ENCODE results near the gene LAMTOR1.

The LAMTOR1 gene

DNA sequence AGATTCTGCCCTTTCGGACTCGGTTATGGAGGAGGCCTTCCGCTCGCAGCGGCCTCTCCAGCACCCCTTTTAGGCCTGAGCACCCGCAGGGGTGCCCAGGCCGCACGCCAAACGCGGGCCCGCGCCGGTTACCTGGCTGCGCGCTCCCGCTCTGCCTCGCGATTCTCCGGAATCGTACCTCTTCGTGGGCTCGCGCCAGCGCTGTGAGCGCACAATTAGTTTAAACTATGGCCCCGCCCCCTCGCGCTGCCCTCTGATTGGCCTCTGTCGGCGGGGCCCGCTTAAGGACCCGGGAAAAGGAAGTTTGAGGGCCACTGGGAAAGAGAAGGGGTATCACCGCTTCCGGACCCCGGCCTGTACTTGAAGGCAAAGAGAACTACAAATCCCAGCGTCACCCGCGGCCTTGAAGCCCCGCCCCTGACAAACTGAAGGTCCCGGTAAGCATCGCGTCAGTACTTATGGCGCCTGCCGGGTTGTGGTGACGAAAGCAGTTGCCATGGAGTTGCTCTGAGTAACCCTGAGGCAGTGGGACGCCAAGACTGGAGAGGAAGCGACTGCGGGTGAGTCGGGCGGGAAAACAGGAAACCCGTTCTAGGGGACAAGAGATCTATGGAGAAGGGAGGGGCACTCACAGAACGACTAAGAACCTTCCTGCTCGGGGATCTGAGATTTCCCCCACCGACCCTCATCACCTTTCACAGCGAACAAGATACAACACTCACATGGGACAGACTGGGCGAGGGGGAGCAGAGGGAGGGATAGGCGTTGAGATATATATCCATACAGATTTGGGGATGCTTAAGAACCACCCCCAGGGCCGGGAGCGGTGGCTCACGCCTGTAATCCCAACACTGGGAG, 22.5 kb downstream of the LAMTOR1 start, which contains the start of the genes LRRC51 and NUMA1:
Gene LRRC51 (plus strand): TSS at position 525 of the 858 bp plus-strand sequence. CDS start 8,234 bp downstream, outside the sequence.
Gene NUMA1 (minus strand): TSS at position 217 of the 858 bp plus-strand sequence. CDS start 44,599 bp downstream, outside the sequence.
- DNase-seq = peak; percentile 97 to 99

DNA sequence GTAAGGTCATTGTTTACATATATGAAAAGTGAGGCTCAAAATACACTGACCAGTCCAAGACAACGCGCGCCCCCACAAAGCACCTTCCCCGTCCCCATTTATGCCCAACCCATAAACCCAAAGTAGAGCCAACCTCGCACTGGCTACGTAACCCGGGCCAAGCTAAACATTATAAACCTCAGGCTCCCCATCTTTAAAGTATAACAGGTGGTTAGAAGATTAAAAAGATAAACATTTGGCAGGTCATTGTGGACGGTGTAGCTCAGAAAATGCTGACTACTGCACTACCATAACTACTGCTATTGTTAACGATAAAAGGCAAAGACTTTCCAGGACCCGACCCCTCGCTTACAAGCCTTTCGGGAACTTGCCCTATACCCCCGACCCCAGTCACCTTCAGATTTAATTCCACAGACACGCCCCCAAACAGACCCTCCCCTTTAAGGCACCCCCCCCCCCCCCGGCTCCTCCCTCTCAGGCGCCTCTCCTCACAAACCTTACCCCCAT, 23.2 kb downstream of the LAMTOR1 start:
- no peak for DNase-seq

DNA sequence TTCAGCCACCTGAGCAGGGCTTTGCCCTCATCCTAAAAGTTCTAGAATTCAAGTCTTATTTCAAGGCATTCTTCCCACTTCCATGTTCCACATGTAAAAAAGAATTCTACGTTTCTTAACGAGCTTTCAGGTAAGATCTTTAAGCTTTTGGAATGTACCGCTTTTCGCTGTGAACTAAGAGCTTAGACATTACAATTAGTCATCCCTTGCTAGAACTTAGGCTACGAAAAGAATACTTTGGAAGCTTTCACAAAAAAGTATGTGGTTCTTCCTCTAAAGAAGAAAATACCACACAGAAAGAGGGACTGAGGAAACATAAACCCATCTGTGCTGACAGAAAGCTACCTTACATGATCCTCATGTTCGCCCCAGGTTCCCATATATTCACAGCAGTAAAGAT, 24.6 kb downstream of the LAMTOR1 start:
- DNase-seq = no peak

DNA sequence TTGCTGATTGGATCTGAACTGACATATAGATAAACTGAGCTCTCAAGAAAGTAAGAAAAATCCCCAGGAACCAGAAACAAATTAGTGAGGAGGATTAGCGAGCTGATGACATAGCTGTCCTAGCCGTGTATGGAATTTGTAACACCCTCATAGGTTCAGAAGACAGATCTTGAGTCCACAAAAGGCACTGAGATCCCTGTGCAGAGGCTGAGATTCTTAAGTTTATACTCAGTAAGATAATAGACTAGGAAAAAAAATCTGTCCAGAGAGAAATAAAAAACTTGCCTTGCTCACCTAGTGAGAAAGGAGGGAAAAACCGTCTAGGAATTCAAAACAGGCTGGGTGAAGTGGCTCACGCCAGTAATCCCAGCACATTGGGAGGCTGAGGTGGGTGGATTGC, 27.3 kb downstream of the LAMTOR1 start:
- DNase-seq = no peak

DNA sequence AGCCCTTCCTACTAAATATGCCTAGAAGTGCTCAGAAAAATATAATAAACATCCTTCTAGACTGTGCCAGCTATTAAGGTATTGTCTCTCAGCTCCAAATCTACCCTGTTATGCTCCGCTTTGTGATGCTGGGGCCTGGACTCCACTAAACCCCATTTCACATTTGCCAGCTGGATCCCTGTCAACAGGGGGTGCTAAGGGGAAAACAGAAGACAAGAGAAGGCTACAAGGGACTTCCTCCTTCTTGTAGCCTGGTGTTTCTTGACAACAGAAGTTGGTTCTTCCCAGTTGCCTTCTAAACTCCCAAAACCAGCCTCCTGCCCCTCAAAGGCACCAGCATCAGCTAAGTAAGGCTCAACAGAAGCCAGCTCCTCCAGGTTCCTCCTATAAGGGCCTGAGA, 28.0 kb downstream of the LAMTOR1 start:
- DNase-seq = no peak

DNA sequence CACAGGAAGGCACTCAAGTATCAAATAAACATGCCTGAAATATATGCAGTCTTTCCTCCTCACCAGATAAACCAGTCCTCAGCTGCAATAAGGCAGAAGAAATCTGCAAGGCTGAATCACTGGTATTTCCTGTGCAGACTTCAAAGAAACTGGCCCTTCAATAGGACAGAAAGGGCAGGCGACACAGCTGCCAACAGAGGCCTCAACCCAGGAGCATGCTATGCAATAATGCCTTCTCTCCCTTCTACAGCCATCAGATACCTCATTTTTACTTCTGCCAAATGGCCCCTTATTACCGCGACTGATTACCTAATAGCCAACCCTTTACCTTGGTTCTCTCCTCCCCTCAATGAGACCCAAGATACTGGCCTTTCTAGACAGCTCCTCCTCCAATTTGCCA, 30.7 kb downstream of the LAMTOR1 start:
- DNase-seq = no peak

DNA sequence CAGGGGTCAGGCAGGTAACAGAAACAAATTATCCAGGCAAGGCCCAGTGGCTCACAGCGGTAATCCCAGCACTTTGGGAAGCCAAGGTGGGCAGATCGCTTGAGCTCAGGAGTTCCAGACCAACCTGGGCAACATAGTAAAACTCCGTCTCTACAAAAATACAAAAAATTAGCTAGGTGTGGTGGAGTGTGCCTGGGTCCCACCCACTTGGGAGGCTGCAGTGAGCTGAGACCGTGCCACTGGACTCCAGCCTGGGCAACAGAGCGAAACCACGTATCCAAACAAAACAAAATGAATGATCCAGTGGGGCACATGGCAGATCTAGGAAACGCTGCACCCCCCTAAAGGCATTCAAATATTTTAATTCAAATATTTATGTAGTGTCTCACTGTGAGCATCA, 32.6 kb downstream of the LAMTOR1 start:
- no peak for DNase-seq

DNA sequence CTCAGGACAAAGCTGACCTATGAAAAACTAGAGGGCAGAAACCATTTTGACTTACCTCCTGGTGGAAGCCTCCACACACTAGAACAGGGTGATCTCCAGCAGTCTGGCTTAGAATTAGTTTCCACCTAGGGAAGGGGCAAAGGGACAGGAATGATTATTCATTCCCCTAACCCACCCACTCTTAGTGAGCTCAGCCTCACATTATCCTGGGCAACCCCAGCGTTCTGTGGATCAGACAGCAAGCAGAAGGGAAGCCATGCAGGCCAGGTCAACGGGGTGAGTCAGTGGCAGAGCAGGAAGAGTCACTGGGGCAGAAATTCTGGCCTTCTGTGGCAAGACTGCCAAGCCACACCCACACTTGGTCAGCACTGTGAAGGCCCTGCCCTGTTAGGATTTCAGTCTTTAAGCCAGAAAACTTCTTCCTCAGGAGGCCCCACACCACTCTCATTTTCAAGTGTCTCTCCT, 33.3 kb downstream of the LAMTOR1 start:
- DNase-seq = no peak

DNA sequence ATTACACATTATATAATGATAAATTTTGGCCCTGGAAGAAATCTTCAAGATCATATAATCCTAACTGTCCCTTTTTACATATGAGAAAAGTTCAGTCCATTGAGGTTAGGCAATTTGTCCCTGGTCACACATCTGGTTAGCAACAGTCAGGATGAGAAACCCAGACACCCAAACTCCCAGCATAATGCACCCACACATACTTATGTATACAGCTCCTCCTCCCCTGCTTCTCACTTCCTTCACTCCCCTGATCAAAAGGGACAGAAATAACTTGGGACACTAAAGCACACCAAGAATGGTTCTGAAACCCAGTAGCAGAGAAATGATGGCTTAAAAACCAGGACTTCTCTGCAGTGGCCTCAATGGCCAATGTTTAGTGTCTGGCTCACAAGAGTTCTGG, 33.9 kb downstream of the LAMTOR1 start:
- no peak for DNase-seq

DNA sequence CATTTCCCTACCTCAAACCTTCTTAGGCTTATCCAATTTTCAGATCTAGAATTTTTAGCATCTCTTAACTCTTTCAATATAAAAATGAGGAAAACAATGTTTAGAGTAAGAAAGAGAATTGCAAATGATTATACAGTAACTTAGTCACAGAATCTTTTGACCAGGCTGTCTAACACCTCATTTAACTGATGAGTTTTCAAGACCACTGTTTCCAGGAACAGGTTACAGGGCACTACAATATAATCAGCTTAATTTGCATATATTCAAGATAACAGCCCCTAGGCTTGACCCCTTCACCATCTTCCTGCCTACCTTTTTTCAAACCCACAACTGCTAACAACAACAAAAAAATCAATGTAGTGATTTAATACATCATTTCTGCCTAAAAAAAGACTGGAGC, 35.4 kb downstream of the LAMTOR1 start:
- DNase-seq = no peak

DNA sequence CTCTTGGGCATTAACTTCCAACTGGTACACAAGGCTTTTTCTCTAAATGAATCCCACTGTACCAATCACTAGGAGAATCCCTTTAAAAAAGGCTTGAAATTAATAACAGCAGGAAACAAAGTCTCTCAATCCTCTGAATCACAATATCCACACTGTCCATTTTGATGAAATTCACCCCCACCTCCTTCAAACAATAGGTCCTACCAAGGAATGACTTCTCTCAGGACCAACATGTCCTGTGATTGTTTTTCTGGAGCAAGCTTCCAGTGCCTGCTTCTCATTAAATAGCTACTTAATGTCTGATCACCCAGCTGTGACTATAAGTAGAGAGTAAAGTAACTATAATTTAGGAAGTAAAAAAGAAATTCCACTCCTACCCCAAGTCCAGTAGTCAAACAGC, 35.8 kb downstream of the LAMTOR1 start:
- no peak for DNase-seq

DNA sequence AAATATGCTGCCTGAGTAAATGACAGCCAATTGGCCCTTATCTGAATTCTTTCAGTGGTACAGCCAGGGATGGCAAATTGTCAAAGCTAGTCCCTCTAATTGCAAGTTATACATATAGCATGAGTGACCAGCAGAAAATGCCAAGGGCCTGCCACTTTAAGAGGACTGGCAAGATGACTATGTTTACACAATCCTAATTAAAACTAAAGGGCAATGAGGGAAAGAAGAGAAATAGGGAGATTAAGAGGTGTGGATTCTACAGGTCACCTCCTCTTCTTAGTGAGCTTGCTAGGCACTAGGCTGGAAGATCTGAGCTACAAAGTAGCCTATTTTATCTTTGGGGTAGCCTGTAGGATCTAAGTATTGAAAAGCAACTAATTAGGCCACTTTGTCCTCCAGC, 36.2 kb downstream of the LAMTOR1 start:
- DNase-seq = no peak

DNA sequence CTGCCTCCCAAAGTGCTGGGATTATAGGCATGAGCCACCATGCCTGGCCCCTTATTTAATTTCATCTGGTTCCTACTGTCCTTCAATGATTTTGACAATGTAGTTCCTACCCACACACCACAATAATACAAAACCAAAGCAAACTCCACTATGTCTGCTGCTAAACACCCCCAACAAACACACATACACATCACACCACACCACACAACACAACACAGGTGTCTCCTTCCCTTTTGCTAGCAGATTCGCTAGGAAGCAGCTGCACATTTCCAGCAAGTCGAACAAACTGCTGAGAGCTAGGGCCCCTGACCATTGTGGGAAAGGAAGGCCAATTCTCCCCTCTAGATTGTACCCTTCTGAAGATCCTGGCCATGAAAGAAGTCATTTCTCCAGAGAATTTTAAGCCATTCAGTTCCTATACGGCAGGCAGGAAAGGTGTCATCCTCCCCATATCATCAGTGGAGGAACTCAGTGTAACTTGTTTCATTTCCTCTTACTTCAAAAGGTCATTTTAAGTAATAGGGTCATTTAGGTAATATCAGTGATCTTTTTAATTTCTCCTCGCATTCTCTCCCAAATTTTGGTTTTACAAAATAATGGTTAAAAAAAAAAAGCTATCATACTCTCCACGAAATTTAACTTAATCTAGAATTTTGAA, 41.2 kb downstream of the LAMTOR1 start:
- no peak for DNase-seq

DNA sequence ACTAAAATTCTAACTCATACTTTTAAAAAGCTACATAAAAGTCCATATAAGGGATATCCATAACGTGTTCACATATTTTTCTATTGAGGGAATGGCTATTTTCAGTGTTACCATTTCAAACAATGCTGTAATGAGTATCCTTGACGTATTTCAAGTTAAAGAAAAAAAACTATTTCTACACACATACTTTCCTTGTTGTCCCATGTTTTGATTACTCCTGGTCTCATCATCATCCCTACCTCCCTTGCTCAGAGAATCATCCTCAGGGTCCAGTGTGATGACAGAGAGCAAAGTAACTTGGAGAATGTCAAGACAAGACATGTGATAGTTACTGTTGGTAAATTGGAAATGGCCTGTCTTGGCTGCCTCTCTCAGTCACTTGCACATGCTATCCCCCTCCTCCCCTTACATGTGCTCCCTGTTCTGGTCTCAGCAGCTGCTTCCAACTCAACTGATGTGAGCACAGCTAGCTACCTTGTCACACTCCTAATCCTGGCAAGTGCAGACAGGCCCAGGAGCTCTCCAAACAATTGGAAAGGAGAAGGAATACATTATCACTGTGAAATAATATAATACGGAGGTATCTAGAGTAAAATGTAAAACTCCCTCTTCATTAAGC, 44.6 kb downstream of the LAMTOR1 start:
- no peak for DNase-seq

DNA sequence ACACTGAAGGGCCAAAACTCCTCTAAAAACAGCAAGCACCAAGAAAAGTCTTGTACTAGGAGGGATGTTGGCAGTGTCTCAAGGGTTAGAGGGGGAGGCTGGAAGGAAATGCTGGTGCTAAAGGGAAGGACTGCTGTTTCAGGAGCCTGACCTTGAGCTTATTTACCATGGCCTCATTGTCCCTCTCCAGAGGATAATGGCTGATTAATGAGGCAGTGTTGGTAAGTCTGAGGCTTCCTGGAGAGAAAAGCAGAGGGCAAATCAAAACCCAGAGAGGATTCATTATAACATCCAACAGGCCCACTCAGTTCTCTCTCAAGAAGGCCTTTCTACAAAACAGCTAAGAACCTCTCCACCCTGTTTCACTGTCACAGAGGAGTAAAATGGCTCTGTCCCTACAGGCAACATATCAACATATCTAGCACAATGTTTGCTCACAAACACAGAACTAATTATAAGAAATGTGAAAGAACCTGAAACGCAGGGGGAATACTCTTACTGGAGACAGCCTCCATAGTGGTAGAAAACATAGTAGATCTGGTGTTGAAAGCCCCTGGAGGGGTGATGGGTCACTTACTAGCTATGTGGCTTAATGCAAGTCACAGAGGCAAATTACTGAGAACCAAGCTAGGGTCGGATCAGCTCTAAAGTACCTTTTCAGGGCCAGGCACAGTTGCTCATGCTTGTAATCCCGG, 54.2 kb downstream of the LAMTOR1 start:
- no peak for DNase-seq
